GM23338 (cell line): ENCODE measurements around the gene LEKR1. TPM values are rescaled to one million over a fixed set of nuclear protein-coding genes. Genes with fewer than 3 reads are reported as not detected.

Source experiments
- ATAC-seq: fragments of 200-7000 bp; cut with Tn5 transposase; 3 replicates; pipeline ENCODE4 v1.9.1; 2020
- DNase-seq: peaks from one replicate; pipeline ENCODE4 v3.0.0-alpha.2; 2015; ENCODE audit warnings: low spot score
- H2AFZ ChIP-seq: fragments of 200-600 bp; sonication (generic); 2 replicates; pipeline ENCODE4 v1.8.0; 2016; ENCODE audit warnings: antibody characterized with exemption, mild to moderate bottlenecking, moderate library complexity
- H3F3A ChIP-seq: fragments of 200-600 bp; sonication (generic); replicated peaks from 2 replicates; pipeline ENCODE4 v1.8.0; 2017; ENCODE audit warnings: antibody characterized with exemption, mixed run types, low read depth
- H3K27ac ChIP-seq: fragments of 200-600 bp; sonication (generic); 2 replicates; pipeline ENCODE4 v1.6.1; 2016; ENCODE audit warnings: low read depth
- H3K27me3 ChIP-seq: fragments of 200-600 bp; sonication (generic); 2 replicates; pipeline ENCODE4 v1.8.0; 2016; ENCODE audit warnings: mild to moderate bottlenecking, mixed run types, moderate library complexity; ENCODE audit not compliant: insufficient read depth
- H3K36me3 ChIP-seq: fragments of 200-600 bp; sonication (generic); 2 replicates; pipeline ENCODE4 v1.8.0; 2016; ENCODE audit warnings: mild to moderate bottlenecking; ENCODE audit not compliant: insufficient read depth
- H3K4me1 ChIP-seq: fragments of 200-600 bp; sonication (generic); 2 replicates; pipeline ENCODE4 v1.8.0; 2016; ENCODE audit warnings: mild to moderate bottlenecking, moderate library complexity; ENCODE audit not compliant: insufficient read depth
- H3K4me2 ChIP-seq: fragments of 200-600 bp; sonication (generic); 2 replicates; pipeline ENCODE4 v1.7.1; 2017; ENCODE audit warnings: mixed run types
- H3K4me3 ChIP-seq: fragments of 200-600 bp; sonication (generic); 2 replicates; pipeline ENCODE4 v1.6.1; 2016; ENCODE audit warnings: mixed run types
- H3K79me2 ChIP-seq: fragments of 200-600 bp; sonication (generic); replicated peaks from 2 replicates; pipeline ENCODE4 v1.8.0; 2017; ENCODE audit warnings: mild to moderate bottlenecking; ENCODE audit not compliant: insufficient read depth
- H3K9me2 ChIP-seq: fragments of 200-600 bp; sonication (generic); 2 replicates; pipeline ENCODE4 v1.8.0; 2017; ENCODE audit not compliant: insufficient read depth
- H4K20me1 ChIP-seq: fragments of 200-600 bp; sonication (generic); replicated peaks from 2 replicates; pipeline ENCODE4 v1.8.0; 2017; ENCODE audit warnings: mild to moderate bottlenecking; ENCODE audit not compliant: insufficient read depth
- H3K27ac Mint-ChIP-seq: 2 replicates; pipeline ENCODE4 v1.8.0; 2020; ENCODE audit warnings: inconsistent platforms, mild to moderate bottlenecking, moderate library complexity, mixed read lengths
- H3K27me3 Mint-ChIP-seq: 3 replicates; pipeline ENCODE4 v1.8.0; 2022; ENCODE audit warnings: low read depth, mild to moderate bottlenecking, moderate library complexity, mixed read lengths, inconsistent platforms; ENCODE audit not compliant: insufficient read depth, poor library complexity
- H3K36me3 Mint-ChIP-seq: 3 replicates; pipeline ENCODE4 v1.8.0; 2021; ENCODE audit warnings: low read depth, mild to moderate bottlenecking, inconsistent platforms, moderate library complexity, mixed read lengths
- H3K4me1 Mint-ChIP-seq: 3 replicates; pipeline ENCODE4 v1.8.0; 2020; ENCODE audit warnings: mild to moderate bottlenecking, inconsistent platforms, mixed read lengths
- H3K4me3 Mint-ChIP-seq: 3 replicates; pipeline ENCODE4 v1.8.0; 2021; ENCODE audit warnings: moderate library complexity, mild to moderate bottlenecking, inconsistent platforms, mixed read lengths
- H3K9me3 Mint-ChIP-seq: 3 replicates; pipeline ENCODE4 v1.8.0; 2020; ENCODE audit warnings: moderate library complexity, mild to moderate bottlenecking, inconsistent platforms, mixed read lengths
- ETS1 ChIP-seq: IDR thresholded peaks from 2 replicates; pipeline ENCODE4 v1.6.1; 2016; ENCODE audit warnings: antibody characterized with exemption
- EZH2 ChIP-seq: fragments of 200-600 bp; sonication (generic); IDR thresholded peaks from one replicate; pipeline ENCODE4 v1.8.0; 2017; ENCODE audit warnings: antibody characterized with exemption, mild to moderate bottlenecking, low read depth; ENCODE audit not compliant: unreplicated experiment
- EZH2phosphoT487 ChIP-seq: fragments of 200-600 bp; sonication (generic); IDR thresholded peaks from one replicate; pipeline ENCODE4 v1.8.1; 2018; ENCODE audit warnings: antibody characterized with exemption; ENCODE audit not compliant: unreplicated experiment
- JUNB ChIP-seq: IDR thresholded peaks from one replicate; pipeline ENCODE4 v1.6.1; 2016; ENCODE audit warnings: antibody characterized with exemption; ENCODE audit not compliant: unreplicated experiment
- NANOG ChIP-seq: IDR thresholded peaks from 2 replicates; pipeline ENCODE4 v1.6.1; 2016; ENCODE audit warnings: antibody characterized with exemption, borderline replicate concordance
- STAT1 ChIP-seq: IDR thresholded peaks from one replicate; pipeline ENCODE4 v1.6.1; 2016; ENCODE audit warnings: antibody characterized with exemption; ENCODE audit not compliant: unreplicated experiment
- ZNF114 ChIP-seq: fragments of 250-450 bp; sonication (Bioruptor Pico); IDR thresholded peaks from 2 replicates; pipeline ENCODE4 v1.5.0; 2020; ENCODE audit warnings: mild to moderate bottlenecking, moderate library complexity
- ZNF331 ChIP-seq: fragments of 250-450 bp; sonication (Bioruptor Pico); IDR thresholded peaks from 2 replicates; pipeline ENCODE4 v1.5.0; 2020; ENCODE audit warnings: low read depth, mild to moderate bottlenecking, moderate library complexity
- polyA plus RNA-seq: library from polyadenylated mRNA; unstranded; fragments of >200 nt; fragmentation: Nextera tagmentation; extraction: Ambion mirVana; gene quantifications from 2 replicates; pipeline ENCODE4 v1.2.1, GENCODE V29; 2016
- total RNA-seq: library from RNA; depleted of rRNA; stranded (reverse); fragments of >200 nt; shearing (Covaris generic); gene quantifications from 2 replicates; pipeline ENCODE4 v1.2.3, GENCODE V29; 2014
- TF ChIP-seq, protein P1 (sequence below), 2 experiments: fragments of 200-600 bp in 1 of 2; sonication (generic) in 1 of 2; conservative IDR thresholded peaks; 2 replicates each; pipeline versions ENCODE4 v1.5.1 to v1.6.1; 2016 to 2017; ENCODE audit warnings: antibody characterized with exemption in 2 of 2, low read depth in 2 of 2, mild to moderate bottlenecking in 2 of 2, moderate library complexity in 1 of 2

Gene LEKR1
- total and polyA plus RNA-seq, 2 experiments from 2014 or later, result not detected

- no peaks in the 10 kb centered on the region for H3K36me3 Mint-ChIP-seq
- TF ChIP-seq ZNF114 (CRISPR knock-in tag) (no peak), EZH2 (no peak), STAT1 (no peak), EZH2phosphoT487 (no peak), ZNF331 (no peak), NANOG (no peak), ETS1 (no peak)
- Histone ChIP-seq H3K36me3 (no peaks in the 10 kb centered on the region), H3K4me2 (no peak overlapping the region), H4K20me1 (no peaks in the 10 kb centered on the region), H3K27ac (no peak overlapping the region), H3K27me3 (no peaks in the 10 kb centered on the region), H3F3A (no peaks in the 10 kb centered on the region), H2AFZ (peak overlapping the region; percentile 76; the same call in 1 of the 2 replicates), H3K4me1 (peaks cover 4% of the 10 kb centered on the region; the same call in 1 of the 2 replicates), H3K79me2 (no peaks in the 10 kb centered on the region), H3K4me3 (no peak overlapping the region), H3K9me2 (peaks cover 8% of the 10 kb centered on the region; the same call in 1 of the 2 replicates)
- no peaks in the 10 kb centered on the region for H3K4me1 Mint-ChIP-seq
- H3K4me3 Mint-ChIP-seq, result no peak overlapping the region
- DNase-seq (no peak), ATAC-seq (no peak)
- no peaks in the 10 kb centered on the region for H3K9me3 Mint-ChIP-seq
- no peak overlapping the region for H3K27ac Mint-ChIP-seq
- H3K27me3 Mint-ChIP-seq, result peaks cover 2% of the 10 kb centered on the region
Observed at GRCh38 chr3:156806698-156807097, 19.5 kb upstream of the LEKR1 start.

DNA sequence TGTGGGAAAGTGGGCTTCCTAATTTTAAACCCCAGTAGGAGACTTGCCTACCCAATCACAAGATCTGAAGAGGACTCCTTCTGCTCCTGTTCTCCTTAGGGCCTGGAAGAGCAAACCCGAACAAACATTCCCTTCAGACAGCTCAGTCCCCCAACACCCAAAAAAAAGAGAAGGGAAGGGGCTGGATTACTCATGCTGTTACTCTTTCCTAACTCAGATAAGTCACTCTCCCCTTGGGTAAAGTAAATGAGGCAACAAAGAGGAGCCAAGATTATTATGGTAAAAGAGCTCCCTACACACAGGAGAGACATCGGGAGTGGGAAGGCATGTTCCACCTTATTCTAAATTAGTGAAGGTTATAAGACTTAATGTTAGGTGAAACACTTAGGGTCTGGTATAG is 18.1 kb upstream of the LEKR1 start:
- Histone ChIP-seq H2AFZ (0 out of 2 replicates have a peak overlapping the region, but pooled peaks have one; percentile 12), H3K9me2 (no peaks in the 10 kb centered on the region), H3K27ac (no peak overlapping the region), H3K4me2 (no peak overlapping the region), H3K4me3 (no peak overlapping the region), H3K79me2 (no peaks in the 10 kb centered on the region), H3K27me3 (peaks cover 5% of the 10 kb centered on the region), H4K20me1 (no peaks in the 10 kb centered on the region), H3K4me1 (peaks cover 6% of the 10 kb centered on the region; the same call in 1 of the 2 replicates), H3F3A (no peaks in the 10 kb centered on the region), H3K36me3 (no peaks in the 10 kb centered on the region)
- H3K27ac Mint-ChIP-seq, result no peak overlapping the region
- H3K36me3 Mint-ChIP-seq, result no peaks in the 10 kb centered on the region
- H3K9me3 Mint-ChIP-seq, result no peaks in the 10 kb centered on the region
- ATAC-seq (no peak), DNase-seq (no peak)
- no peak overlapping the region for H3K4me3 Mint-ChIP-seq
- no peaks in the 10 kb centered on the region for H3K4me1 Mint-ChIP-seq
- H3K27me3 Mint-ChIP-seq, result peaks cover 2% of the 10 kb centered on the region
- TF ChIP-seq STAT1 (no peak), NANOG (no peak), ETS1 (no peak), JUNB (no peak)
- TF ChIP-seq, protein P1, sequence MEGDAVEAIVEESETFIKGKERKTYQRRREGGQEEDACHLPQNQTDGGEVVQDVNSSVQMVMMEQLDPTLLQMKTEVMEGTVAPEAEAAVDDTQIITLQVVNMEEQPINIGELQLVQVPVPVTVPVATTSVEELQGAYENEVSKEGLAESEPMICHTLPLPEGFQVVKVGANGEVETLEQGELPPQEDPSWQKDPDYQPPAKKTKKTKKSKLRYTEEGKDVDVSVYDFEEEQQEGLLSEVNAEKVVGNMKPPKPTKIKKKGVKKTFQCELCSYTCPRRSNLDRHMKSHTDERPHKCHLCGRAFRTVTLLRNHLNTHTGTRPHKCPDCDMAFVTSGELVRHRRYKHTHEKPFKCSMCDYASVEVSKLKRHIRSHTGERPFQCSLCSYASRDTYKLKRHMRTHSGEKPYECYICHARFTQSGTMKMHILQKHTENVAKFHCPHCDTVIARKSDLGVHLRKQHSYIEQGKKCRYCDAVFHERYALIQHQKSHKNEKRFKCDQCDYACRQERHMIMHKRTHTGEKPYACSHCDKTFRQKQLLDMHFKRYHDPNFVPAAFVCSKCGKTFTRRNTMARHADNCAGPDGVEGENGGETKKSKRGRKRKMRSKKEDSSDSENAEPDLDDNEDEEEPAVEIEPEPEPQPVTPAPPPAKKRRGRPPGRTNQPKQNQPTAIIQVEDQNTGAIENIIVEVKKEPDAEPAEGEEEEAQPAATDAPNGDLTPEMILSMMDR (conservative IDR thresholded peaks at IDR 0.05; ENCODE audit: low read depth in 2 of 2), result no peak
